Upper lobe of left lung (tissue), 4 donors: ENCODE data around the gene PAQR3.

Experiments used
- EP300 ChIP-seq, 4 donors: sonication (generic); formaldehyde crosslinking; IDR thresholded peaks; one replicate each; pipeline ENCODE4 v1.5.1; 2017; ENCODE audit warnings: antibody characterized with exemption in 4 of 4, control low read depth in 2 of 4
- TF ChIP-seq, protein P1 (sequence below), 6 experiments: fragments of 450-650 bp in 4 of 6; fragments of 200-600 bp in 2 of 6; sonication (generic) in 2 of 6; IDR thresholded peaks; one replicate each; pipeline ENCODE4 v1.5.1; 2016 to 2019; ENCODE audit warnings: antibody characterized with exemption in 6 of 6

GRCh38 chr4:78878031-78878430 lies 61.2 kb downstream of the PAQR3 start:
- TF ChIP-seq, protein P1, sequence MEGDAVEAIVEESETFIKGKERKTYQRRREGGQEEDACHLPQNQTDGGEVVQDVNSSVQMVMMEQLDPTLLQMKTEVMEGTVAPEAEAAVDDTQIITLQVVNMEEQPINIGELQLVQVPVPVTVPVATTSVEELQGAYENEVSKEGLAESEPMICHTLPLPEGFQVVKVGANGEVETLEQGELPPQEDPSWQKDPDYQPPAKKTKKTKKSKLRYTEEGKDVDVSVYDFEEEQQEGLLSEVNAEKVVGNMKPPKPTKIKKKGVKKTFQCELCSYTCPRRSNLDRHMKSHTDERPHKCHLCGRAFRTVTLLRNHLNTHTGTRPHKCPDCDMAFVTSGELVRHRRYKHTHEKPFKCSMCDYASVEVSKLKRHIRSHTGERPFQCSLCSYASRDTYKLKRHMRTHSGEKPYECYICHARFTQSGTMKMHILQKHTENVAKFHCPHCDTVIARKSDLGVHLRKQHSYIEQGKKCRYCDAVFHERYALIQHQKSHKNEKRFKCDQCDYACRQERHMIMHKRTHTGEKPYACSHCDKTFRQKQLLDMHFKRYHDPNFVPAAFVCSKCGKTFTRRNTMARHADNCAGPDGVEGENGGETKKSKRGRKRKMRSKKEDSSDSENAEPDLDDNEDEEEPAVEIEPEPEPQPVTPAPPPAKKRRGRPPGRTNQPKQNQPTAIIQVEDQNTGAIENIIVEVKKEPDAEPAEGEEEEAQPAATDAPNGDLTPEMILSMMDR (IDR thresholded peaks at IDR 0.05): no peak
- TF ChIP-seq EP300 (IDR thresholded peaks at IDR 0.05): no peak
